ENCODE results near the gene EIF1AD.
"Not testable (repeated sequence)": the region's sequence is repeated elsewhere in the genome, so short reads cannot be mapped to it uniquely, and the experiment has no call there.

Gene EIF1AD

GRCh38 chr11:65952052-65952521, 49.9 kb downstream of the EIF1AD start:
- TF ChIP-seq CTCF (IDR thresholded peaks at IDR 0.05; ENCODE audit: extremely low read depth, missing control alignments), result no peak
- DNase-seq (ENCODE audit: low spot score), result no peak

GRCh38 chr11:65951641-65952040, 50.3 kb downstream of the EIF1AD start:
- DNase-seq (ENCODE audit: low spot score), result not testable (repeated sequence)

- DNase-seq (ENCODE audit: low spot score), result not testable (repeated sequence)
These were observed 51.2 kb downstream of the EIF1AD start for GRCh38 chr11:65950711-65951110.

- TF ChIP-seq CTCF (IDR thresholded peaks at IDR 0.05; ENCODE audit: extremely low read depth, missing control alignments), result no peak
- no peak for DNase-seq (ENCODE audit: low spot score)
These were observed 54.3 kb downstream of the EIF1AD start for GRCh38 chr11:65947603-65948125.

GRCh38 chr11:65947133-65947532, 54.8 kb downstream of the EIF1AD start:
- TF ChIP-seq CTCF (IDR thresholded peaks at IDR 0.05; ENCODE audit: extremely low read depth, missing control alignments), result no peak
- no peak for DNase-seq (ENCODE audit: low spot score)

- no peak for DNase-seq (ENCODE audit: low spot score)
- no peak for TF ChIP-seq CTCF (IDR thresholded peaks at IDR 0.05; ENCODE audit: extremely low read depth, missing control alignments)
These were observed 55.3 kb downstream of the EIF1AD start for GRCh38 chr11:65946655-65947054.
